SK-N-SH (cell line): Measurements from ENCODE around the gene ANK3. TPM values are rescaled to one million over a fixed set of nuclear protein-coding genes. Genes with fewer than 3 reads are reported as not detected.

ENCODE experiments used
- CTCF ChIA-PET: fragments of 300-600, 350-600 bp; formaldehyde crosslinking; extraction: SDS; loops from one replicate; lab custom pipeline; 2021; lab: Yijun Ruan, JAX
- POLR2A ChIA-PET: fragments of 350-600 bp; sonication (Branson Sonifier 250); formaldehyde crosslinking; extraction: SDS; loops from one replicate; lab custom pipeline; 2020; ENCODE audit warnings: antibody characterized with exemption, inconsistent platforms; lab: Yijun Ruan, JAX
- DNase-seq: peaks from one replicate; pipeline ENCODE4 v3.0.0; 2012
- H2AFZ ChIP-seq: fragments of 200-600 bp; sonication (generic); 2 replicates; pipeline ENCODE4 v1.8.1; 2016; ENCODE audit warnings: antibody characterized with exemption, mild to moderate bottlenecking, low read depth
- H3F3A ChIP-seq: fragments of 200-600 bp; sonication (generic); replicated peaks from 2 replicates; pipeline ENCODE3; 2016; ENCODE audit warnings: antibody characterized with exemption, mild to moderate bottlenecking; ENCODE audit not compliant: insufficient read depth
- H3K27ac ChIP-seq, 2 experiments: fragments of 200-500 bp in 1 of 2; fragments of 200-600 bp in 1 of 2; sonication (Bioruptor generic) in 1 of 2; sonication (generic), shearing (Covaris generic) in 1 of 2; 2 replicates each; pipeline versions ENCODE4 v1.5.1 to v1.6.1; 2014 to 2016; ENCODE audit warnings: low read depth in 2 of 2, inconsistent platforms in 1 of 2, low read length in 1 of 2, mild to moderate bottlenecking in 1 of 2, mixed read lengths in 1 of 2
- H3K27me3 ChIP-seq: fragments of 200-600 bp; sonication (generic), shearing (Covaris generic); 2 replicates; pipeline ENCODE4 v1.6.1; 2016; ENCODE audit warnings: mixed run types; ENCODE audit not compliant: insufficient read depth
- H3K36me3 ChIP-seq, 2 experiments: fragments of 200-500 bp in 1 of 2; fragments of 200-600 bp in 1 of 2; sonication (Bioruptor generic) in 1 of 2; sonication (generic) in 1 of 2; replicated peaks in 1 of 2; 2 replicates each; pipeline versions ENCODE3 to v1.5.1; 2014 to 2016; ENCODE audit warnings: low read length in 1 of 2, mild to moderate bottlenecking in 1 of 2; ENCODE audit not compliant: insufficient read depth in 2 of 2, control insufficient read depth in 1 of 2
- H3K4me1 ChIP-seq, 2 experiments: fragments of 200-500 bp in 1 of 2; fragments of 200-600 bp in 1 of 2; sonication (Bioruptor generic) in 1 of 2; sonication (generic), shearing (Covaris generic) in 1 of 2; 2 replicates each; pipeline versions ENCODE4 v1.5.1 to v1.6.1; 2014 to 2016; ENCODE audit warnings: low read depth in 1 of 2, low read length in 1 of 2, mixed run types in 1 of 2; ENCODE audit not compliant: insufficient read depth in 2 of 2, control insufficient read depth in 1 of 2
- H3K4me2 ChIP-seq: fragments of 200-600 bp; sonication (generic), shearing (Covaris generic); 2 replicates; pipeline ENCODE4 v1.6.1; 2017; ENCODE audit warnings: mixed run types
- H3K4me3 ChIP-seq, 2 experiments: fragments of 200-500 bp in 1 of 2; fragments of 200-600 bp in 1 of 2; sonication (Bioruptor generic) in 1 of 2; sonication (generic), shearing (Covaris generic) in 1 of 2; 2 replicates each; pipeline versions ENCODE4 v1.5.1 to v1.8.1; 2014 to 2016; ENCODE audit warnings: low read depth in 2 of 2, inconsistent platforms in 1 of 2, low read length in 1 of 2, mild to moderate bottlenecking in 1 of 2, mixed read lengths in 1 of 2, moderate library complexity in 1 of 2
- H3K79me2 ChIP-seq: fragments of 200-600 bp; sonication (generic); 2 replicates; pipeline ENCODE4 v1.8.1; 2017; ENCODE audit warnings: mild to moderate bottlenecking; ENCODE audit not compliant: insufficient read depth
- H3K9ac ChIP-seq: fragments of 200-600 bp; sonication (generic); 2 replicates; pipeline ENCODE4 v1.6.1; 2017; ENCODE audit warnings: mixed run types
- H3K9me2 ChIP-seq: fragments of 200-600 bp; sonication (generic); 2 replicates; pipeline ENCODE4 v1.6.1; 2017; ENCODE audit warnings: mixed run types
- H3K9me3 ChIP-seq: fragments of 200-600 bp; sonication (generic); 2 replicates; pipeline ENCODE4 v1.6.1; 2017; ENCODE audit warnings: mixed run types, mild to moderate bottlenecking, moderate library complexity
- H4K20me1 ChIP-seq: fragments of 200-600 bp; sonication (generic); 2 replicates; pipeline ENCODE4 v1.6.1; 2017; ENCODE audit warnings: mild to moderate bottlenecking, mixed run types; ENCODE audit not compliant: insufficient read depth
- JUND ChIP-seq: IDR thresholded peaks from 2 replicates; pipeline ENCODE4 v1.4.0; 2012
- MEF2A ChIP-seq: IDR thresholded peaks from 2 replicates; pipeline ENCODE4 v1.4.0; 2012; ENCODE audit warnings: low read depth, borderline replicate concordance
- MXI1 ChIP-seq: IDR thresholded peaks from 2 replicates; pipeline ENCODE4 v1.6.1; 2012; ENCODE audit warnings: mild to moderate bottlenecking, low read depth, low read length, improper control_type of control experiment
- POLR2AphosphoS5 ChIP-seq: IDR thresholded peaks from 2 replicates; pipeline ENCODE4 v1.6.1; 2012; ENCODE audit warnings: low read depth, low read length
- RCOR1 ChIP-seq: fragments of 150-350 bp; IDR thresholded peaks from 2 replicates; pipeline ENCODE4 v1.6.1; 2017; ENCODE audit warnings: antibody characterized with exemption, low read length
- RXRA ChIP-seq: IDR thresholded peaks from 2 replicates; pipeline ENCODE4 v1.4.0; 2012; ENCODE audit warnings: low read depth, mild to moderate bottlenecking, borderline replicate concordance
- TCF12 ChIP-seq: IDR thresholded peaks from 2 replicates; pipeline ENCODE4 v1.4.0; 2012
- YY1 ChIP-seq: IDR thresholded peaks from 2 replicates; pipeline ENCODE4 v1.4.0; 2012; ENCODE audit warnings: low read depth, mild to moderate bottlenecking
- ZBTB33 ChIP-seq: IDR thresholded peaks from 2 replicates; pipeline ENCODE4 v1.4.0; 2012; ENCODE audit warnings: low read depth, borderline replicate concordance
- polyA plus RNA-seq, 3 experiments: library from polyadenylated mRNA; depleted of rRNA; stranded (reverse); fragments of >200 nt; gene quantifications; 2 replicates each; pipeline ENCODE4 v1.2.3, GENCODE V29; 2012
- TF ChIP-seq, protein P1 (sequence below): IDR thresholded peaks from 2 replicates; pipeline ENCODE4 v1.6.1; 2012; ENCODE audit warnings: mild to moderate bottlenecking, low read depth, low read length, moderate library complexity
- TF ChIP-seq, protein P2 (sequence below): IDR thresholded peaks from 2 replicates; pipeline ENCODE4 v1.4.0; 2012; ENCODE audit warnings: low read depth

The ANK3 gene
- polyA plus RNA-seq, 1 of the 3 experiments (the other 2 are of a cell fraction), result 10.0 TPM

- TF ChIP-seq, protein P1, sequence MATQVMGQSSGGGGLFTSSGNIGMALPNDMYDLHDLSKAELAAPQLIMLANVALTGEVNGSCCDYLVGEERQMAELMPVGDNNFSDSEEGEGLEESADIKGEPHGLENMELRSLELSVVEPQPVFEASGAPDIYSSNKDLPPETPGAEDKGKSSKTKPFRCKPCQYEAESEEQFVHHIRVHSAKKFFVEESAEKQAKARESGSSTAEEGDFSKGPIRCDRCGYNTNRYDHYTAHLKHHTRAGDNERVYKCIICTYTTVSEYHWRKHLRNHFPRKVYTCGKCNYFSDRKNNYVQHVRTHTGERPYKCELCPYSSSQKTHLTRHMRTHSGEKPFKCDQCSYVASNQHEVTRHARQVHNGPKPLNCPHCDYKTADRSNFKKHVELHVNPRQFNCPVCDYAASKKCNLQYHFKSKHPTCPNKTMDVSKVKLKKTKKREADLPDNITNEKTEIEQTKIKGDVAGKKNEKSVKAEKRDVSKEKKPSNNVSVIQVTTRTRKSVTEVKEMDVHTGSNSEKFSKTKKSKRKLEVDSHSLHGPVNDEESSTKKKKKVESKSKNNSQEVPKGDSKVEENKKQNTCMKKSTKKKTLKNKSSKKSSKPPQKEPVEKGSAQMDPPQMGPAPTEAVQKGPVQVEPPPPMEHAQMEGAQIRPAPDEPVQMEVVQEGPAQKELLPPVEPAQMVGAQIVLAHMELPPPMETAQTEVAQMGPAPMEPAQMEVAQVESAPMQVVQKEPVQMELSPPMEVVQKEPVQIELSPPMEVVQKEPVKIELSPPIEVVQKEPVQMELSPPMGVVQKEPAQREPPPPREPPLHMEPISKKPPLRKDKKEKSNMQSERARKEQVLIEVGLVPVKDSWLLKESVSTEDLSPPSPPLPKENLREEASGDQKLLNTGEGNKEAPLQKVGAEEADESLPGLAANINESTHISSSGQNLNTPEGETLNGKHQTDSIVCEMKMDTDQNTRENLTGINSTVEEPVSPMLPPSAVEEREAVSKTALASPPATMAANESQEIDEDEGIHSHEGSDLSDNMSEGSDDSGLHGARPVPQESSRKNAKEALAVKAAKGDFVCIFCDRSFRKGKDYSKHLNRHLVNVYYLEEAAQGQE, result no peak
- no peak for TF ChIP-seq ZBTB33
- TF ChIP-seq RXRA, result no peak
- no peak for TF ChIP-seq YY1
Observed at GRCh38 chr10:60138842-60139241, 250.8 kb downstream of the ANK3 start (continued).

GRCh38 chr10:60138026-60138425 lies 251.6 kb downstream of the ANK3 start:
- Histone ChIP-seq H3K27me3 (no peaks in the 10 kb centered on the region), H3K79me2 (no peaks in the 10 kb centered on the region), H3K9me2 (no peaks in the 10 kb centered on the region), H3K4me2 (no peak overlapping the region), H3F3A (no peaks in the 10 kb centered on the region), H3K4me1 (peaks cover 0 to 4% of the 10 kb centered on the region in 2 experiments; a peak in 2 of 4 replicates), H3K27ac (no peak overlapping the region), H3K9ac (no peak overlapping the region), H3K9me3 (no peaks in the 10 kb centered on the region), H2AFZ (no peak overlapping the region), H3K4me3 (no peak overlapping the region), H4K20me1 (no peaks in the 10 kb centered on the region), H3K36me3 (no peaks in the 10 kb centered on the region)
- POLR2A ChIA-PET, result no interaction called here
- CTCF ChIA-PET, result no interaction called here
- TF ChIP-seq TCF12, result no peak
- no peak for TF ChIP-seq JUND
- TF ChIP-seq RCOR1, result no peak
- no peak for TF ChIP-seq MXI1
- no peak for TF ChIP-seq MEF2A
- TF ChIP-seq RXRA, result no peak
- TF ChIP-seq, protein P2, sequence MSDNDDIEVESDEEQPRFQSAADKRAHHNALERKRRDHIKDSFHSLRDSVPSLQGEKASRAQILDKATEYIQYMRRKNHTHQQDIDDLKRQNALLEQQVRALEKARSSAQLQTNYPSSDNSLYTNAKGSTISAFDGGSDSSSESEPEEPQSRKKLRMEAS, result no peak
- no peak for TF ChIP-seq ZBTB33
- TF ChIP-seq POLR2AphosphoS5, result no peak
- DNase-seq, result no peak
